ENCODE measurements around the gene STAC.

- TF ChIP-seq CTCF (IDR thresholded peaks at IDR 0.05; ENCODE audit: low read length) (no peak), EZH2 (optimal IDR thresholded peaks at IDR 0.05; ENCODE audit: low read depth, low read length) (no peak), EZH2phosphoT487 (IDR thresholded peaks at IDR 0.05; ENCODE audit: low read length) (no peak)
These were observed 145.0 kb downstream of the STAC start for GRCh38 chr3:36525115-36525801.
